GM10266 (cell line): ENCODE results near the gene POT1.

Experiments
- DNase-seq: peaks from one replicate; pipeline ENCODE4 v3.0.0; 2012; ENCODE audit errors: extremely low spot score
- TF ChIP-seq, protein P1 (sequence below): IDR thresholded peaks from 2 replicates; pipeline ENCODE4 v1.5.1; 2012; ENCODE audit warnings: mild to moderate bottlenecking, low read depth; ENCODE audit not compliant: control insufficient read depth, insufficient read depth; ENCODE audit errors: missing control alignments

The POT1 gene

DNA sequence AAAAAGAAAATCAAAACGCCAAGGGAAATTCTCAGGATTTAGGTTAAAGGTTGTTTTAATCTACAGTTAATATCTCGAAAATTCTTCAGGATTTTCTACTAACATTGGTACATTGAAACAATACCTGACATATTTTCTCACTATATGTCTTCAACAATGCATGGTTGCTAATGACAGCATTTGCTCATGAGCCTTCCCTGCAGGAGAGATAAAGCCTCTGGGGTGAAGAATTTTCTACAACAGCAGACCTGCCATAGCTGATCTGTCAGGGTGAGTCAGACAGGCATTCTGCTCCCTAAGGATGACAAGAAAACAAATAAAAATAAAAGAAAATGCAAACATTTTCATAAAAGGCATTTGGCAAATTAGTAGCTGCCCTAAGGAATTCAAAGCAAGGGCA lies 152.4 kb downstream of the POT1 start:
- DNase-seq: no peak
- TF ChIP-seq, protein P1, sequence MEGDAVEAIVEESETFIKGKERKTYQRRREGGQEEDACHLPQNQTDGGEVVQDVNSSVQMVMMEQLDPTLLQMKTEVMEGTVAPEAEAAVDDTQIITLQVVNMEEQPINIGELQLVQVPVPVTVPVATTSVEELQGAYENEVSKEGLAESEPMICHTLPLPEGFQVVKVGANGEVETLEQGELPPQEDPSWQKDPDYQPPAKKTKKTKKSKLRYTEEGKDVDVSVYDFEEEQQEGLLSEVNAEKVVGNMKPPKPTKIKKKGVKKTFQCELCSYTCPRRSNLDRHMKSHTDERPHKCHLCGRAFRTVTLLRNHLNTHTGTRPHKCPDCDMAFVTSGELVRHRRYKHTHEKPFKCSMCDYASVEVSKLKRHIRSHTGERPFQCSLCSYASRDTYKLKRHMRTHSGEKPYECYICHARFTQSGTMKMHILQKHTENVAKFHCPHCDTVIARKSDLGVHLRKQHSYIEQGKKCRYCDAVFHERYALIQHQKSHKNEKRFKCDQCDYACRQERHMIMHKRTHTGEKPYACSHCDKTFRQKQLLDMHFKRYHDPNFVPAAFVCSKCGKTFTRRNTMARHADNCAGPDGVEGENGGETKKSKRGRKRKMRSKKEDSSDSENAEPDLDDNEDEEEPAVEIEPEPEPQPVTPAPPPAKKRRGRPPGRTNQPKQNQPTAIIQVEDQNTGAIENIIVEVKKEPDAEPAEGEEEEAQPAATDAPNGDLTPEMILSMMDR: no peak

DNA sequence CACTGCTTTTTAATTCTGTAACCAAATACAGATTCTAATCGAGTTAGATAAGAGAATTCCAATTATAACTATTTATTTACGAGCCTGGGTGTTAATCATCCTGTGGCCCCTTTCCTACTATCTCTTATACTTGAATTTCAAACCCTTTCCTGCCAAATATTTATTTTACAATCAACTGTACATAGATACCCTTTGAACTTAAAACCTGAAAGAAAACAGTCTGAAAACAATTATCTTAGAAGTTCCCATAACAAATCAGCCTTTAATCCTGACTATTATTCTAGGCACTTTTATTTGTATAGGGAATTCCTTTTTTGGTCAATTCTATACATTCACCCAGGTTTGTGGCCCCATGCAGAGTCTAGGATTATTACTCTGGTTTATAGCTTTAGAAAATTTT lies 153.5 kb downstream of the POT1 start:
- no peak for DNase-seq
- TF ChIP-seq, protein P1: no peak

DNA sequence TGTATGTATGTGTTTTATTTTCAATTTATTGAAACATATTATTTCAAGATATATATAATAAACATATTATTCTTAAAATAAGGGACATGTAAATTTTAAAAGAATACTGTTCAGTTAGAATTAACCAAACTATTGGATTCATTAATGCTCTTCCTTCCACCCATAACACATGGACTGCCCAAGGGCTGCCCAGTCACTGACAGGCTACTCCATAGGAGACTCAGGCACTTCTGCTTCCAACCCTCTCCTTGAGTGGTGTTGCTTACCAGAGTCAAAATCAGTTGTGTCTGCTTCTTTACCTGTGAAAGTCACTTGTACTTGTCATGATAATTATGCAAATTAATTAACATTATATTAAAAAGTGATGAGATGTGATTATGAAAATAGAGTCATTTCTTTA lies 154.2 kb downstream of the POT1 start:
- TF ChIP-seq, protein P1: no peak
- DNase-seq: no peak

DNA sequence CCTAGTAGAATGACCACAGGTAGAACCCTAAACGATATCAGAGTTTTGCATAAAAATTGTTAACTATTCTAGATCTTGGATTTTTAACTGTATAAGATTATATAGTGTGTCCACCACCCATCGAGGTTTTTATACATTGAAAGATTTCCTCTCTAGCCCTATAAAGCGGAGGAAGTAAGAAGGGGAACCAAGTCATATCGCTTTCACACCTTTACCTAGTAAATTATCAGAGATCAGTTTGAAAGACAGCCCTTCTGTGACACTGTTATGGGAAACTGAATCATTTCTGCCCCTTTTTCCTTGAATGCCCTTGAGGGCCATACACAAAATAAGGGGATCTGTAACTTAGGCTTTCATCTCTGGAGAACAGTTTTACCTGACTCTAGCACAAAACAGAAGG lies 155.7 kb downstream of the POT1 start:
- TF ChIP-seq, protein P1: no peak
- no peak for DNase-seq

DNA sequence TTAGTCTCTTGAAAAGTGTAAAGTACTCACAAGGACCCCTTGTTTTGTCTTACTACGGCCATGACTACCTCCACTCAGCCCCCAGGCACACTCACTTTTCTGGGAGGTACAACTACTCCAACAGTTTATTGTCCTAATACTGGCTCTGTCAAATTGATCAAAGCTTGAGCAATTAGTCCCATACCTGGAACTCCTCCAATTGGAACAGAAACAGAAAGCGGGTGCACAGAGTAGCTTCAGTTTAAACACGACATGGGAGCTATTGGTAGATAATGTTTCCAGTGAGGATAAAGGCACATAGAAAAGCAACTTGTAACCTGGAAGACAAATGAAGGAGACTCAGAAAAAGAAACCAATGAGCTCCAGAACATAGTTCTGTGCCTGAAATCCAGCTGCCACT lies 156.3 kb downstream of the POT1 start:
- no peak for DNase-seq
- TF ChIP-seq, protein P1: no peak
